Measurements from ENCODE around the gene ITGB1BP1.

- TF ChIP-seq MAX (IDR thresholded peaks at IDR 0.05; ENCODE audit: low read depth), result no peak
- no peak for TF ChIP-seq ELF1 (IDR thresholded peaks at IDR 0.05)
- TF ChIP-seq POLR2AphosphoS5 (IDR thresholded peaks at IDR 0.05; ENCODE audit: low read depth, low read length), result no peak
- no peak for TF ChIP-seq CTCF (IDR thresholded peaks at IDR 0.05)
- no peak for TF ChIP-seq RAD21 (IDR thresholded peaks at IDR 0.05; ENCODE audit: low read length)
- no peak for TF ChIP-seq FOXM1 (IDR thresholded peaks at IDR 0.05; ENCODE audit: low read depth)
- TF ChIP-seq EP300 (IDR thresholded peaks at IDR 0.05; ENCODE audit: borderline replicate concordance in 1 of 2, low read depth in 1 of 2, low read length in 1 of 2), result no peak
- no peak for TF ChIP-seq MXI1 (IDR thresholded peaks at IDR 0.05; ENCODE audit: low read depth, low read length)
- TF ChIP-seq REST (IDR thresholded peaks at IDR 0.05; ENCODE audit: low read depth, low read length), result no peak
- TF ChIP-seq NFIC (IDR thresholded peaks at IDR 0.05; ENCODE audit: borderline replicate concordance), result no peak
- no peak for TF ChIP-seq EZH2phosphoT487 (IDR thresholded peaks at IDR 0.05; ENCODE audit: borderline replicate concordance, low read depth)
- no peak for TF ChIP-seq RFX5 (IDR thresholded peaks at IDR 0.05; ENCODE audit: low read length)
- TF ChIP-seq FOXJ3 (CRISPR knock-in tag; IDR thresholded peaks at IDR 0.05), result no peak
- no peak for TF ChIP-seq YY1 (IDR thresholded peaks at IDR 0.05; ENCODE audit: low read depth)
Measured at GRCh38 chr2:9401646-9402371, 21.5 kb downstream of the ITGB1BP1 start.

Data from SK-N-SH (cell line).